ENCODE data around the gene RAB25.

- no peak for TF ChIP-seq POLR2A (IDR thresholded peaks at IDR 0.05; ENCODE audit: low read length)
- no peak for TF ChIP-seq GATA1 (IDR thresholded peaks at IDR 0.05; ENCODE audit: low read depth, low read length)
Measured at GRCh38 chr1:156075162-156075561, 14.2 kb downstream of the RAB25 start.
